Hepatocyte (in vitro differentiated cells): ENCODE results near the gene WT1.

ENCODE experiments used
- CTCF ChIP-seq: fragments of 200-600 bp; sonication (generic); IDR thresholded peaks from 2 replicates; pipeline ENCODE4 v1.5.1; 2016; ENCODE audit warnings: antibody characterized with exemption, mild to moderate bottlenecking; ENCODE audit not compliant: poor library complexity
- EZH2 ChIP-seq: fragments of 200-600 bp; sonication (generic); IDR thresholded peaks from 2 replicates; pipeline ENCODE4 v1.6.1; 2016; ENCODE audit warnings: antibody characterized with exemption, mild to moderate bottlenecking, borderline replicate concordance
- EZH2phosphoT487 ChIP-seq: fragments of 200-600 bp; sonication (generic); IDR thresholded peaks from one replicate; pipeline ENCODE4 v1.6.1; 2018; ENCODE audit warnings: antibody characterized with exemption, mild to moderate bottlenecking, low read depth, moderate library complexity; ENCODE audit not compliant: unreplicated experiment, severe bottlenecking

DNA sequence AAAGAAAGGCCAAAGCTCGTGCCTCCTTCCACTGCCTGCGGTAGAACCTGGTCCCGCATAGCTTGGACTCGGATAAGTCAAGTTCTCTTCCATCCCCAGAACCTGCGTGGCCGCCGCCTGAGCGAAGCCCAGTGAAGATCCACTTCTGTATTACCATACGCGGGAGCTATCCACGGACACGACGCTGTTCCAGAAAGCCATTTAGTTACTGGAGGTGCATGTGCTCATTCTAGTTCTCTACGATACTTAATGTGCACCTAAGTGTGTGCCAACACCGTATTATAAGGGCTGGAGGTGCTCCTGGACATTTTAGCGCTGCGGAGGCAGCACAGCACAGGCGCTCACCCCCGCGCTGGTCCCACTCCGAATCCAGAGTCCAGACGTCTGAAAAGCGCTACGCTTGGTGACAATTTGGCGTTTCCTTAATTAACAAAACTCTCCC lies 1.4 kb downstream of the WT1 start:
- TF ChIP-seq CTCF (no peak), EZH2phosphoT487 (peak; percentile 55), EZH2 (peak; percentile 7)
